Measurements from ENCODE around the gene IFIT3.
"Not testable (repeated sequence)": the region's sequence is repeated elsewhere in the genome, so short reads cannot be mapped to it uniquely, and the experiment has no call there.

IFIT3 gene, protein sequence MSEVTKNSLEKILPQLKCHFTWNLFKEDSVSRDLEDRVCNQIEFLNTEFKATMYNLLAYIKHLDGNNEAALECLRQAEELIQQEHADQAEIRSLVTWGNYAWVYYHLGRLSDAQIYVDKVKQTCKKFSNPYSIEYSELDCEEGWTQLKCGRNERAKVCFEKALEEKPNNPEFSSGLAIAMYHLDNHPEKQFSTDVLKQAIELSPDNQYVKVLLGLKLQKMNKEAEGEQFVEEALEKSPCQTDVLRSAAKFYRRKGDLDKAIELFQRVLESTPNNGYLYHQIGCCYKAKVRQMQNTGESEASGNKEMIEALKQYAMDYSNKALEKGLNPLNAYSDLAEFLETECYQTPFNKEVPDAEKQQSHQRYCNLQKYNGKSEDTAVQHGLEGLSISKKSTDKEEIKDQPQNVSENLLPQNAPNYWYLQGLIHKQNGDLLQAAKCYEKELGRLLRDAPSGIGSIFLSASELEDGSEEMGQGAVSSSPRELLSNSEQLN

DNA sequence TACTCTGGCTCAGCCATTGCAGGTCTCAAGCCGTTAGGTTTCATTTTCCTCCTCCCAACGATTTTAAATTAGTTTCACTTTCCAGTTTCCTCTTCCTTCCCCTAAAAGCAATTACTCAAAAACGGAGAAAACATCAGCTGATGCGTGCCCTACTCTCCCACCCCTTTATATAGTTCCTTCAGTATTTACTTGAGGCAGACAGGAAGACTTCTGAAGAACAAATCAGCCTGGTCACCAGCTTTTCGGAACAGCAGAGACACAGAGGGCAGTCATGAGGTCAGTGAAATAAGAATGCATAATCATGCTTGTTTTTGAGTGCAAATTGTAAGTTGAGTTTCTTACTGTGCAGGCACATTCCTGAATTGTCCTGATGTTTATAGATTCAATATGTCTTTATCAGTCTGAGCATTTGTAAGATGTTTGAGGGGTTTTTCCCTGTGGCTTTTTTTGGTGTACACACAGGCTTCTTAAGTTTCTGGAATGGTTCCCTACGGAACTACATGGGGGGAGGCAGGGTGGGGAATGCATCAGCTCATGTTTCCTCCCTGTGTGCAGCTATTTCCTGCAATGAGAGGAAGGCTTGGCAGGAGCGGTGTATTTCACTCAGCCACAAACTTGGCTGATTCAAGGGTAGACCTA is at the start of gene IFIT3:
TSS of gene IFIT3 (plus strand) at position 195 of the 639 bp plus-strand sequence. CDS start at position 272, 77 bp downstream.
- no peak for DNase-seq (ENCODE audit: low read depth)

DNA sequence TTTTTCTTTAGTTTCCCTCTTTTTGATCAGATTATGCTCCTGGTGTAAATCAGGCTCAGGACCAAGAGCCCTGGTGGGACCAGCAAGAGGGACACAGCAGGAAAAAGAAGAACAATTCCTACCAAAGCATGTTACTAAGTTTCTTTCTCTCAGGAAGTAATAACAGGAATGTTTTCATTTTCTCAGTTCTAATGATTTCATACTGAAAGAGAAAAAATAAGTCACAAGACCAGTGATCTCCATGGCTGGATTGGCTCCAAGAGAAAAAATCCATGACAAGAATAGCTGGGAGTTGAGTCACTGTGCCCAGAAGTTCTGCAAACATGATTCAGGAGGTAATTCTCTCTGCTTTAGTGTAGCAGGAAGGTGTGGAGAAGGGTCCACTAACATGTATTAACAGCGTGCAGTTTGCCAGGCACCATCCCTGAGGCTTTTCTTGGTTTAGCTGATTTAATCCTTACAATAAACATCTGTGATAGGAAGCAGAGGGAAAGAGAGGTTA is 49.7 kb upstream of the IFIT3 start:
- no peak for DNase-seq (ENCODE audit: low read depth)

DNA sequence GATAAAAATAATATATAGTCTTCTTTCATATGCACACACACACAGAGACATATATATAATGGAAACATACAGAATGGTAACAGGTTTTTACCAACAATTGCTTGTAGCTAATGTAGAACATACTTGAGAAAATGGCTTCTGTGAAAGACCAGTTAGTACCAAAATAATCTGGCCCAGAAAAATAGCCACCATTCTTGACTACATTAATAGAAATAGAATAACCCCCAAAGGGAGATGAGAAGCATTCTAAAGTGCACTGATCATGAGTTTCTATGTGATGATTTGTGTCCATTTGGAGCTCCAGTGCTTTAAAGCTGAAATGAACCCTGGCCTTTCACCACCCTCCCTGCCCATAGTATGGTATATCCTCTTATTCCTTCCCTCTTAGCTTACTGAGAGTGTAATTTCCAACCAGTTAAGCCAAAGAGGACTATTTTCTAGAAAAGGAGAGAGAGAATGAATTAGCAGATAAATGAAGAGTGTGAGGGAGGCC is 48.9 kb upstream of the IFIT3 start:
- no peak for DNase-seq (ENCODE audit: low read depth)

DNA sequence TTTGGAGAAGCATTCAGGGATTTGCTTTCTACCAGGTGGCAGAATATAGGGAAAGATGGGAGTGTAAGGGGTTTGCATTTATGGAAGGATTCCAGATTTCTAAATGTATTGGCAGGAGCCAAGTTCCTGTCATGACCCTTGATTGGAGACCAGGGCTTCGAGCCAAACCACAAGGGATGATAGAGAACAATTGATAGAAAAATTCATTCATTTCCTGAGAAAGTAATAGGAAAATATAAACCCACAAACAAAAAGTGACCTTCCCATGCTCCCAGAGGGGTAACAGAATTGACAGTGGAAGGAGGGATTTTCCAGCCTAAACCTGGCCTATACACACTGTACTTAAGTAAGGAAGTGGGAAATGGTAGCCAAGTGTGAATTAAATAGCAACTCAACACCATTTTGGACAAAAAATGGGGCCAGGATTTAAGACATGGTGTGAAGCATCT is 48.4 kb upstream of the IFIT3 start:
- DNase-seq (ENCODE audit: low read depth) = no peak

DNA sequence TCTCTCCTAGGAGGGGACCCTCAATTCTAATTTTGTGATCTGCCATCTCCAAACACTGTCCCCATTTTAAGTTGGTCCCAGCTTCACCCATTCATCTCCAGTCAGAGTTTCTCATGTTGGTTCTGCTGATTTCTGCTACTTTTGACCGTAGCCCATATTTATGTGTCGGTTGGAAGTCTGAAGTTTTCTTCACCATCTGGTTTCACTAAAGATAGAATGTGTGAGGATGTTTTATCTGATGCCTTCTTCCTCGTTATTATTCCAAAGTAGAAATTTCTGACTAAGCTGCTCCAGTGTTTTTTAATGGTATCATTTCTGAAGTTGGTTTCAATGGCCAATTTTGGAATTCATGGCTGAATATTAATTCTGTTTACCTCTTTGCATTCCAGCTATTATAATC is 47.3 kb upstream of the IFIT3 start:
- no peak for DNase-seq (ENCODE audit: low read depth)

DNA sequence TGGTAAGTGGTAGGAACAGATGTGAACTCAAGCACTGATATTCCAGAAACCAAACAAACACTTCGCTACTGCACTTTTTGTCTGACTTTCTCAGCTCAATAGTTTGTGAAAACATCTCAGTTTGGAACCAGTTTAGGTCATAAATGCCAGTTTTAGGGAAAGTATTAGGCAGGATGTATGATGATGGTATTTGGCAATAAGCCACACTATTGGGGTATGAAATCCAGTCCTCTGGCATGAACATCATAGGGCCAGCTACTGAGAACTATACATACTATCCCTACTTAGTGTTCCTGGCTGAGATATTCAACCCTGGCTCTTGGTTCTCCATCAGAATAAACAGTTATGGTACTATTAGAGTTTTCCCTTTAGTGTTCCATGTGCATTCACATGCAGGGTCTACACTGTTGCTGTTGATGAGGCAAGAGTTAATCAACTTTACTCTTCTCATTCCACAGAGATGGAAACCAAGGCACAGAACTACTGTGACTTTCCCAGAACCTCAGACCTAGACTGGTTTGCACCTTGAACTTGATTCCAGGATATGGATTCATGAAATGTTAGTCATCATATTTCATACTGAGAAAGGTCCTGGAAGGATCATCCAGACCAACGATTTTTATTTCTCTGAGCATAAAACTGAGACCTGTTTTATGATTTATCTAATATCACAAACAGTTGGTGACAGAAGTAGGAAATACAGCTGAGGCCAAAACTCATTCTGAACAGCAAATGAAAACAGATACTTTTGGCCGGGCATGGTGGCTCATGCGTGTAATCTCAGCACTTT is 46.0 kb upstream of the IFIT3 start:
- DNase-seq (ENCODE audit: low read depth) = no peak

DNA sequence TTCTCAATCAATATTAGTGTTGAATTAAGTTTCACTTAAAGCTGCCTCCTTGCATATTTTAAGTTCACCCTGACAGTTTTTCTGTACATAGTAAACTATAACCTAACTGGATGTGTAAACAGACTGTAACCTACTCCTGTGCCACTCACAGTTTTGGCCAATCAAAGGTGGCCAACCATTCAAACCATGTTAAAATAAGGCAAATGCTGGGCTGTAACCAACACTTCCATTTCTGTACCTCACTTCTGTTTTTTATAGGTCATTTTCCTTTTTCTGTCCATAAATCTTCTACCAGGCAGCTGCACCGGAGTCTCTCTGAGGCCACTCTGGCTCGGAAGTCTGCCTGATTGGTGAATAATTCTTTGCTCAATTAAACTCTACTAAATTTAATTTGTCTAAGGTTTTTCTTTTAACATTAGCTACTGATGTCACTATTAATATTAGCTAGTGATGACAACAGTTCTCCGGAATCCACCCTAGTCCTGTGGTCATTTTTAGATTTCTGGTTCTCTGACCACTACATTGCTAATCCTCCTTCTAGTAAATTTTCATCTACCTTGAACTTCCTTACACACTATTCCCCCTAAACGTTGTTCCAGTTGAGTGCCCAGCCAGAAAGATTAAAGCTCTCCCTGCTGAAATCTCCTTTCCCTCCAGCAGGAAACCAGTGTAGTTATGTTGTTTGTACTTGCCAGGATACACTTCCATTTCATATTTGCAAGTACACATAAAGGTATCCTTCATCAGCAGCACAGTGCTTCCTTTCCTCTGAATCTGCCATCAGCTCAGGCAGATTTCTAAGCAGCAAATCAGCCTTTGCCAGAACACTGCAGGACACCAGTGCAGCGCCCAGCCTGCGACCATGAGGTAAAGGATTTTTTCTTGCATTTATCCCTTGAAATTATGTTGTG is 44.5 kb upstream of the IFIT3 start:
- DNase-seq (ENCODE audit: low read depth) = no peak

DNA sequence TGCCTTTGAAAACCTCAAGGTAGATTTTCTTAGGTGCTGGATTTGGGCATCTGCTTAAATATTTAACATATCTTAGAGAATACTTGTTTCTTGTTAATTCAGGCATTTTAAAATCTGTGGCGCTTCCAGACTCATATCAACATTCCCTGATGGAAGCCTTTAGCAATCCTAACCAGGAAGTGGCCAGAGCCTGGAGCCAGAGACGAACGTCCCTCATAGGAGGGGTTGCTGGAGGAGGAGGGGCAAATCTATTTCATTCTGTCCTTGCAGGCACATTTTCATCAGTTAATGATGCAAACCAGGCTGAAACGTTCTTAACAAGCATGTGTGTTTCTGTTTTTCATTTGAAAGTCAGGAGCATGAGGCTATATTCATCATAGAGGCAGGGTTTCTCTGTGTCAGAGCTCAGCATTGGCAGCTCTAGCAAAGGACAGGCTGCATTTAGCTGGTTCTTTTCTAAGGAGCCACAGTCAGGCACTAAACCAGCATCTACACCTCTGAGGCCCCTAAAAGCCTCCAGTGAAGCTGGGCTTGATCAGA is 43.8 kb upstream of the IFIT3 start:
- DNase-seq (ENCODE audit: low read depth) = no peak

DNA sequence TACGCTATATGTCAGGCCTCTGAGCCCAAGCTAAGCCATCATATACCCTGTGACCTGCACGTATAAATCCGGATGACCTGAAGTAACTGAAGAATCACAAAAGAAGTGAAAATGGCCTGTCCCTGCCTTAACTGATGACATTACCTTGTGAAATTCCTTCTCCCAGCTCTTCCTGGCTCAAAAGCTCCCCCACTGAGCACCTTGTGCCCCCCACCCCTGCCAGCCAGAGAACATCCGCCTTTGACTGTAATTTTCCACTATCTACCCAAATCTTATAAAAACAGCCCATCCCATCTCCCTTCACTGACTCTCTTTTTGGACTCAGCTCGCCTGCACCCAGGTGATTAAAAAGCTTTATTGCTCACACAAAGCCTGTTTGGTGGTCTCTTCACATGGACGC is 43.1 kb upstream of the IFIT3 start:
- DNase-seq (ENCODE audit: low read depth) = not testable (repeated sequence)

DNA sequence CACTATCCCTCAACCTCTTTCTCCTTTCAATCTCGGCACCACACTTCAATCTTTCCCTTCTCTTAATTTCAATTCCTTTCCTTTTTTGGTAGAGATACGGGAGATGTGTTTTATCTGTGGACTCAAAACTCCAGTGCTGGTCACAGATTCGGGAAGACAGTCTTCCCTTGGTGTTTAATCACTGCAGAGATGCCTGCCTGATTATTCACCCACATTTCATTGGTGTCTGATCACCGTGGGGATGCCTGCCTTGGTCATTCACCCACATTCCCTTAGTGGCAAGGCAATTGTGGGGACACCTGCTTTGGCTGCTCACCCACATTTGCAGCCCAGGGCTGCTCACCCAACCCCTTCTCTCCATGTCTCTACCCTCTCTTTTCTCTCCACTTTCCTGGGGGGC is 42.5 kb upstream of the IFIT3 start:
- not testable (repeated sequence) for DNase-seq (ENCODE audit: low read depth)

DNA sequence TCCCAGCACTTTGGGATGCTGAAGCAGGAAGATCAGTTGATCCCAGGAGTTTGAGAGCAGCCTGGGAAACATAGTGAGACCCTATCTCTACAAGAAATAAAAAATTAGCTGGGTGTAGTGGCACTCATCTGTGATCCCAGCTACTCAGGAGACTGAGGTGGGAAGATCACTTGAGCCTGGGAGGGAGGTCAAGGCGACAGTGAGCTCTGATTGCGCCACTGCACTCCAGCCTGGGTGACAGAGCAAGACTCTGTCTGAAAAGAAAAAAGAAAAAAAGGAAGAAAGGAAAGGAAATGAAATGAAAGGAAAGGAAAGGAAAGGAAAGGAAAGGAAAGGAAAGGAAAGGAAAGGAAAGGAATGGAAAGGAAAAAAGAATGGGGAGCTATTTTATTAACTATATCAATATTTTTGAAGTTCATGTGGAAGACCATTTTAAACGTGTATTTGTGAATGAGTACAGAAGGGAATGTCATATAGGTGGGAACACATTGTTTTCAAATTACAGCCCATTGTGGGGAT is 33.0 kb upstream of the IFIT3 start:
- DNase-seq (ENCODE audit: low read depth) = no peak

DNA sequence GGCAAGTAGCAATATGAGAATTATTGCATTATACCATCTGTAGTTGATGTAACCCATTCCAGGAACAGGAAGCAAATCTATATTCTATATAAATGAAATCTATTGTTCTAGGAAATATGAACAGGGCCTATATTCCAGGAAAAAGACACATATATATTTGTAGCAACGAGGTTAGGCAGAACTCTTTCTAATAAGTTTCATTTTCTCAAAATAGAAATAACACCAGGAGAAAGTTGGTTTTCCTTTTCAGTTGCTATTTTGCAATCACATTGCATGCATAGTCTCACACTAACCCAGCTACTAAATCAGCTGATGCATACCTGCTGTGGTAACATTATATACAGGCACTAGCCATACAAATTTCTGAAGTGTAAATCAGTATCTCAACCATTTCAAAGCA is 32.2 kb upstream of the IFIT3 start:
- no peak for DNase-seq (ENCODE audit: low read depth)

DNA sequence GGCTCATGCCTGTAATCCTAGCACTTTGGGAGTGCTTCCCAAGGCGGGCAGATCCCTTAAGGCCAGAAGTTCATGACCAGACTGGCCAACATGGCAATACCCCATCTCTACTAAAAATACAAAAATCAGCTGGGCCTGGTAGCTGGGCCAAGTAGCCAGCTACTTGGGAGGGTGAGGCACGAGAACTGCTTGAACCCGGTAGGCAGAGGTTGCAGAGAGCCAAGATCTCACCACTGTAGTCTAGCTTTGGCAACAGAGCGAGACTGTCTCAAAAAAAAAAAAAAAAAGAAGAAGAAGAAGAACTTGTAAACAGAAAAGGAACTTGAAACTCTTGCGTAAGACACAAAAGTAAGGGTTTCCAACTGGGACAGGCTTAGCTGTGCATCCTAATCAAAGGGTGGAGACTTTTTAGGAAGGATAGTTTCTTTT is 31.6 kb upstream of the IFIT3 start:
- DNase-seq (ENCODE audit: low read depth) = no peak

DNA sequence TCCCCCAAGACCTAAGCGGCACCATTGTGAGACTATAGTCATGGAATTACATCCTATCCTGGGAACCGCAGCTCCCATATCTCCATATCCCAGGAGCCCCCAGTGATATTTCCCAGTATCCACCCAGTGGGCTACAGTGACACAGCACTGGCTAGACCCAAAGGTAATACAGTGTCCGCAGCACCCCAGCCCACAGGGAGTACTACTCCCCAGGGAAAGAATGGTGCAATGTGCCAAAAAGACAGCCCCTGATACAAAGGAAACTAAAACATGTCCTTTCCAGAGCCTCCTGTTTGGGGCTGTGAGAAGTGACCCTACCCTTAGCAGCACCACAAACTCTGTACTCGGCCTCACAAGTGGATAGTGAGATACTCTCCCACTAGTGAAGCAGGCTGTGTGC is 30.4 kb upstream of the IFIT3 start:
- DNase-seq (ENCODE audit: low read depth) = no peak

DNA sequence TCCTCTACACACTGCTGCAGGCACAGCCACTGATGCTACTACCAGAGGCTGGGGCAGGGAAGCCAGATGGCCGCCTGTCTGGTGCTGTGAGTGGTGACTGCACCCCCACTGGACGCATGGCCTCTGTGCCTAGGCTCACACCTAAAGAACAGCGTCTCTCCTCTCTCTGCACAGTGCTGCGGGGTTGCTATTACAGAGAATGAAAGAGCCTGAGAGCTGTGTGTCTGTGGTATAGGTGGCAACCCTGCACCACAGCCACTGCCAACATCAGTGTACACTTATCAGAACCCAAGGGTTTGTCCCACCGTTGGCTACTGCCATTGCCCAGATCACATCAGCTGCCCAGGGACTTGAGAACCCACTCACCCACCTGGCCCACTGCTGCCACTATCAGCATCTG is 30.0 kb upstream of the IFIT3 start:
- no peak for DNase-seq (ENCODE audit: low read depth)

DNA sequence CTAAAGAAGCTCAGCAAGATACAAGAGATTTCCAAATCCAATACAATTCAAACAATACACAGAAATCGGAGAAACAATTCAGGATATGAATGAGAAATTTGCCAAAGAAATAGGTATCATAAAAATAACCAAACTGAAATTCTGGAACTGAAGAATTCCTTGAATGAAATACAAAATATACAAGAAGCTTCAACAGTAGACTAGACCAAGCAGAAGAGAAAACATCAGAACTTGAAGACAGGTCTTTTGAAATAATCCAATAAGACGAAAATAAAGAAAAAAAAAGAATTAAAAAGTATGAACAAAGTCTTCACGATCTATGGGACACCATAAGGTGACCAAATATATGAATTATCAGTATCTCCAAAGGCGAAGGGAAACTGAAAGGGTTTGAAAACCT is 28.8 kb upstream of the IFIT3 start:
- no peak for DNase-seq (ENCODE audit: low read depth)

DNA sequence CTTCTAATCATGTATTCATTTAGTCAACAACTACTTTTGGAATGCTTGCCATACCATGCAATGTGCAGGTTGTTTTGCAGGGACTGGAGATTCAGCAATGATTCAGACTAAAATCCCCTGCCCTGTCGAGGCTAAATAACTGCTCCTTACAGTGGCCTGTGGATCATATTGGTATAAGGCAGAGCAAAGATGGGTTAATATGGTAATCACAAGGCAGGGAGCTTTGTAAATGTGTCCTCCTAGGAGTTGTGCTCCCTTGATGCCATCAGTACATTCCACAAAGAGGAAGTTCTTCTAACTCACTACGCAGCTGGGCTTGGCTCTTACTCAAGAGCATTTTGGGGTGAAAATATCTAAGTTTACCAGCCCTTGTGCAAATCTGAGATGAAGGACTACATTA is 26.6 kb upstream of the IFIT3 start:
- DNase-seq (ENCODE audit: low read depth) = no peak

DNA sequence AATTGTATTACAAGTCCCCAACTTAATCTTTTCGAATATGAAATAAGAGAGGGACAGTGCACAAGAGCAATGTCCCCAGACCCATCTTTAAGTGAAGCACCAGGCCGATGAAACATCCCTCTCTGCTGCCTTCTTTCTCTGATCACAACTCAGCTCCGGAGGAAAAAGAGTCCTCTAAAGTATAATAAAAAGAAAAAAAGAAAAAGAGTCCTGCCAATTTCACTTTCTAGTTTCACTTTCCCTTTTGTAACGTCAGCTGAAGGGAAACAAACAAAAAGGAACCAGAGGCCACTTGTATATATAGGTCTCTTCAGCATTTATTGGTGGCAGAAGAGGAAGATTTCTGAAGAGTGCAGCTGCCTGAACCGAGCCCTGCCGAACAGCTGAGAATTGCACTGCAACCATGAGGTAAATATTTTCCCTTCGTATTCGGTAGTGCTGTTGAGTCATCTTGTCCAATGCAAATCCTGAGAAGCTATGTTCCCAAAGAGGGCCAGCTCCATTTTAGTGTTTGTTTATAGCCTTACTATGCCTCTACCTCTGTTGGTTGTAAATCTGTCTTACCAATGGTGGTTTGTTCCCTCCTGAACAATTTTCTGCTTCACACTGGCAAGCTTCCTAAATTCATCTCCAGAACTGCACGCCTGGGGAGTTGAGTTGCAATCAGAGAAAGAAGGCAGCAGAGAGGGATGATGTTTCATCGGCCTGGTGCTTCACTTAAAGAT is 25.9 kb upstream of the IFIT3 start, which contains the start of gene IFIT2:
TSS of gene IFIT2 (plus strand) at position 326 of the 725 bp plus-strand sequence. CDS start at position 404, 78 bp downstream.
- DNase-seq (ENCODE audit: low read depth) = peak; percentile 15

DNA sequence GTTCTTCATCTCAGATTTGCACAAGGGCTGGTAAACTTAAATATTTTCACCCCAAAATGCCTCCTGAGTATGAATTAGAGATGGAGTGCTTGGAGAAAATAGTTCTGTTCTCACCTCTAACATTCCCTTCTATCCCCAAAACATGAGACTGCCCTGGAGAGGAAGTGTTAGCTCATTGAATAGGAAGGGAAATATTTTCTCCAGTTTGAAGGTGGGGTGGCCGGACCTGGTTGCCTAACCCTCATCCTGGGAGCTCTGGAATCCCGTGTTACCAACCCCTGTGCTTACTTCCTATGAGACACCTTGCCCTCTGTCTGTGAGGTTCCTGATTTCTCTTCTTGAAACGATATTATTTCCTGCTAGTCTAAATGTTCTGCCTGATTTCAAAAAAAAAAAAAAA is 25.2 kb upstream of the IFIT3 start:
- DNase-seq (ENCODE audit: low read depth) = no peak

DNA sequence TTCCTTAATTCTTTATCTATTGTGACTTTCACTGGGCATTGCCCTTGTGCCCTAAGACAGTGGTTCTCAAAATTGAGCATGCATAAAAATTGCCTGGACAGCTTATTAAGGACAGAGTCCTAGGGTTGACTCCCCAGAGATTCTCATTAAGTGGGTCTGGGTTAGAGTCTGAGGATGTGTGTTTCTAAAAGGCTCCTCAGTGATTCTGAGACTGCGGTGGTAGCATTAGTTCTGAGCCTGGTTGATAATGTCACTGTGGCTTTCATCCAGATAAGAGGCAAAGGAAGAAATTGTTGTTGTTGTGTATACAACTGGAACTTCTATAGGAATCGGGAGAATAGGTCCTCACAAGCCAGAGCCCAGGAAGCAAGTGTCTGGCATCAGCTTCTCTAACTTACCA is 24.6 kb upstream of the IFIT3 start:
- no peak for DNase-seq (ENCODE audit: low read depth)
